Heart left ventricle (tissue), 13 donors: ENCODE measurements around the gene MINDY4.

ENCODE experiments used
- POLR2A ChIP-seq, 2 donors: fragments of 450-650 bp; IDR thresholded peaks; one replicate each; pipeline ENCODE4 v1.6.1; 2017; ENCODE audit warnings: antibody characterized with exemption in 2 of 2, mild to moderate bottlenecking in 2 of 2, moderate library complexity in 2 of 2
- TF ChIP-seq, protein P1 (sequence below), 12 donors: fragments of 200-600 bp; sonication (generic) in 4 of 12; IDR thresholded peaks; one replicate each; pipeline versions ENCODE4 v1.5.0 to v1.8.0; 2018 to 2022; ENCODE audit warnings: antibody characterized with exemption in 12 of 12, mild to moderate bottlenecking in 5 of 12
- donor health status: ischemic (EF 13 %, LVEDD 7.1; RV severe dilation, severe dysfunction).
- donor health status: DM: no; HTN: yes; CAD: no.
- donor health status: DM: no; HTN: no; CAD: no.
- donor health status: ischemic (EF 25% LVEDD 6.9; RV normal size, moderate dysfunction).
- donor health status: ischemic (EF 25% LVEDD 5.7; RV mildly dilated, moderate dysfunction).
- donor health status: ischemic (EF 35%, LVEDD 5.7; RV mildly dilated, moderate dysfunction).
- donor health status: nonischemic (EF 11% LVEDD 7.7; RV severe dilation, severe dysfunction).
- donor health status: DM: yes; HTN: yes; CAD: no.
- donor health status: PGD.
- donor health status: ischemic (EF 29% LVEDD 5.4; RV normal size, mild dysfunction).
- donor health status: nonischemic (EF 23%, LVEDD 6.1; RV moderate dilation, normal function).

GRCh38 chr7:30871655-30872054 is 100.4 kb downstream of the MINDY4 start:
- TF ChIP-seq POLR2A (IDR thresholded peaks at IDR 0.05), result no peak
- TF ChIP-seq, protein P1, sequence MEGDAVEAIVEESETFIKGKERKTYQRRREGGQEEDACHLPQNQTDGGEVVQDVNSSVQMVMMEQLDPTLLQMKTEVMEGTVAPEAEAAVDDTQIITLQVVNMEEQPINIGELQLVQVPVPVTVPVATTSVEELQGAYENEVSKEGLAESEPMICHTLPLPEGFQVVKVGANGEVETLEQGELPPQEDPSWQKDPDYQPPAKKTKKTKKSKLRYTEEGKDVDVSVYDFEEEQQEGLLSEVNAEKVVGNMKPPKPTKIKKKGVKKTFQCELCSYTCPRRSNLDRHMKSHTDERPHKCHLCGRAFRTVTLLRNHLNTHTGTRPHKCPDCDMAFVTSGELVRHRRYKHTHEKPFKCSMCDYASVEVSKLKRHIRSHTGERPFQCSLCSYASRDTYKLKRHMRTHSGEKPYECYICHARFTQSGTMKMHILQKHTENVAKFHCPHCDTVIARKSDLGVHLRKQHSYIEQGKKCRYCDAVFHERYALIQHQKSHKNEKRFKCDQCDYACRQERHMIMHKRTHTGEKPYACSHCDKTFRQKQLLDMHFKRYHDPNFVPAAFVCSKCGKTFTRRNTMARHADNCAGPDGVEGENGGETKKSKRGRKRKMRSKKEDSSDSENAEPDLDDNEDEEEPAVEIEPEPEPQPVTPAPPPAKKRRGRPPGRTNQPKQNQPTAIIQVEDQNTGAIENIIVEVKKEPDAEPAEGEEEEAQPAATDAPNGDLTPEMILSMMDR (IDR thresholded peaks at IDR 0.05), result no peak
